Activated CD4-positive, alpha-beta T cell treated with anti-CD3 and anti-CD28 coated beads, Interleukin-2, amount 10 ng/mL, durations not matched to agents 7 days and 5 days (primary cell): ENCODE results near the gene LYRM2. TPM values are rescaled to one million over a fixed set of nuclear protein-coding genes. Genes with fewer than 3 reads are reported as not detected.

Experiments
- CTCF ChIA-PET: fragments of 350-600 bp; sonication (Branson Sonifier 250); formaldehyde crosslinking; loops from one replicate; lab custom pipeline; 2021; ENCODE audit warnings: antibody characterized with exemption; lab: Charles Lee
- POLR2A ChIA-PET: fragments of 350-600 bp; sonication (Branson Sonifier 250); formaldehyde crosslinking; loops from one replicate; lab custom pipeline; 2021; ENCODE audit warnings: antibody characterized with exemption; lab: Charles Lee
- DNase-seq: peaks from one replicate; pipeline ENCODE4 v3.0.0-alpha.2; 2020
- H3K27ac Mint-ChIP-seq: one replicate; pipeline ENCODE4 v1.8.0; 2021; ENCODE audit warnings: mild to moderate bottlenecking, moderate library complexity, mixed read lengths
- H3K27me3 Mint-ChIP-seq: one replicate; pipeline ENCODE4 v1.8.0; 2021; ENCODE audit warnings: mixed read lengths
- H3K36me3 Mint-ChIP-seq: one replicate; pipeline ENCODE4 v1.8.0; 2021; ENCODE audit warnings: low read depth, mixed read lengths
- H3K4me1 Mint-ChIP-seq: one replicate; pipeline ENCODE4 v1.8.0; 2021; ENCODE audit warnings: mixed read lengths
- H3K4me3 Mint-ChIP-seq: one replicate; pipeline ENCODE4 v1.8.0; 2021; ENCODE audit warnings: mild to moderate bottlenecking, moderate library complexity, mixed read lengths
- H3K9me3 Mint-ChIP-seq: one replicate; pipeline ENCODE4 v1.8.0; 2021; ENCODE audit warnings: mixed read lengths
- total RNA-seq, 2 experiments: library from RNA; stranded (reverse); gene quantifications; one replicate each; pipeline ENCODE4 v1.2.3, GENCODE V29; 2021

LYRM2 gene
- total RNA-seq, 2 experiments from 2014 or later = 28.0 to 32.0 TPM

DNA sequence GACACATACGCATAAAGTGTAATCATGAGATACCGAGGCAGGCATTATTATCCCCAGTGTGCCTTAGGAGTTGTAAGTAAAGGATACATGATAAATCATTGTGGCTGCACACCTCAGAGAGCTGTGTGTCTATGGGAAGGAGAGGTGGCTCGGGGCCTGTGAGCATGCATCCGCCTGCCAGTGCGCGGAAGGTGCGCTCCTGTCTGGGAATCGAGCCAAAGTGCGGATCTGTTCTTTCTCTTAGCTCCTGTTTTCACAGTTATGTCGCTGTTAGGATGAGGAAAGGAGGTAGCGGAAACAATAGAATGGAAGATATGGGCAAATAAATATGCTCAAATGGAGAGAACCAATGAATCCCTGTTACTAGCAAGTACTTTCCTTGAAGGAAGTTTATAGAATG is 107.6 kb downstream of the LYRM2 start:
- no peak overlapping the region for H3K4me3 Mint-ChIP-seq
- H3K9me3 Mint-ChIP-seq = no peaks in the 10 kb centered on the region
- ChIA-PET POLR2A (no interaction called here), CTCF (no interaction called here)
- H3K27ac Mint-ChIP-seq = no peak overlapping the region
- peaks cover 2% of the 10 kb centered on the region for H3K27me3 Mint-ChIP-seq
- DNase-seq = no peak
- peaks cover 2% of the 10 kb centered on the region for H3K4me1 Mint-ChIP-seq
- no peaks in the 10 kb centered on the region for H3K36me3 Mint-ChIP-seq

GRCh38 chr6:89528866-89529265 is 109.7 kb downstream of the LYRM2 start:
- CTCF ChIA-PET = interaction anchor here (0.6 kb wide), 1 partner anchor 137 kb away, joined by 4 read pairs; no protein-coding TSS in a partner anchor
- peaks cover 2% of the 10 kb centered on the region for H3K4me1 Mint-ChIP-seq
- H3K27me3 Mint-ChIP-seq = peaks cover 2% of the 10 kb centered on the region
- no peak overlapping the region for H3K27ac Mint-ChIP-seq
- H3K36me3 Mint-ChIP-seq = no peaks in the 10 kb centered on the region
- POLR2A ChIA-PET = no interaction called here
- H3K4me3 Mint-ChIP-seq = no peak overlapping the region
- H3K9me3 Mint-ChIP-seq = no peaks in the 10 kb centered on the region
- no peak for DNase-seq

GRCh38 chr6:89527634-89528033 is 110.9 kb downstream of the LYRM2 start:
- no peak for DNase-seq
- H3K9me3 Mint-ChIP-seq = no peaks in the 10 kb centered on the region
- no peaks in the 10 kb centered on the region for H3K27me3 Mint-ChIP-seq
- ChIA-PET POLR2A (no interaction called here), CTCF (interaction anchor here (0.6 kb wide), 1 partner anchor 107 kb away, joined by 3 read pairs; no protein-coding TSS in a partner anchor)
- peaks cover 2% of the 10 kb centered on the region for H3K4me1 Mint-ChIP-seq
- H3K4me3 Mint-ChIP-seq = no peak overlapping the region
- no peak overlapping the region for H3K27ac Mint-ChIP-seq
- H3K36me3 Mint-ChIP-seq = no peaks in the 10 kb centered on the region

GRCh38 chr6:89526563-89526869 is 112.0 kb downstream of the LYRM2 start:
- no peak for DNase-seq
- Mint-ChIP-seq H3K4me1 (peaks cover 2% of the 10 kb centered on the region), H3K36me3 (no peaks in the 10 kb centered on the region), H3K27me3 (no peaks in the 10 kb centered on the region), H3K4me3 (no peak overlapping the region), H3K9me3 (no peaks in the 10 kb centered on the region), H3K27ac (no peak overlapping the region)
- CTCF ChIA-PET = no interaction called here
- POLR2A ChIA-PET = no interaction called here

DNA sequence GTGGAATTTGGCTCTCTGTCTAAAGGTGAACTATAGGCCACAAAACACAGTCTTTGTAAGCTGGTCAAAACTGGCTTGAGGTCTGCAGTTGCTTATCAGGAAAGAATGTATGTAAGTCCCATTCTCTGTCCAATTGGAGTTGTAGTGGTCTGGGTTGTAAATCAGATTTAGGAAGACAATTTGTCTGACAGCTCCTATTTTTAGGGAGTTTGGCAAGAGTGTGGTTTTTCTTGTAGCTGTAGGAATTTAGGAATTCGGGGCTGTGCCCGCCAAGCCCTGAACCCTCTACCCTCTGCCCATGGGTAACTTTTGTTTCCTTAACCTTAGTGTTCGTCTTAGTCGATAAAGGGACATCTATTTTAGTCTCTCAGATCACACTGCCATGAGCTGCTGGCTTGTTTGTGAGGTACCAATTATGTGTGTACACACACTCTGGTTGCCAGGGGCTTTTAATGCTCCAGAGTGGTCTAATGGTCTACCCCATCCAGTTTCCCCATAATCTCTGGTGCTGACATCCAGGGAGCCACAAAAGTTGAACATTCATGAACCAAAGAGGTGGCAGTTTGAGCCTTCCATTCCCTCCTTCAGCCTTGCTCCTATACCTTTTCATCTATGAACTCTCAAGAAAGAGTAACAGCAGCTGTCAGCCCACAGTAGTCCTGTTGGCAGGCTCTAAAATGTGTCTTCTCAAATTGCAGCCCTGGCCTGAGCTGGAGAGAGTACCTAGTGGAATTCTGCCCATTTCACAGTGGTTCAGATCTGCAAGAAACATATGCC is 112.6 kb downstream of the LYRM2 start:
- H3K4me1 Mint-ChIP-seq = peaks cover 2% of the 10 kb centered on the region
- H3K9me3 Mint-ChIP-seq = no peaks in the 10 kb centered on the region
- H3K4me3 Mint-ChIP-seq = no peak overlapping the region
- H3K27ac Mint-ChIP-seq = no peak overlapping the region
- DNase-seq = no peak
- H3K36me3 Mint-ChIP-seq = no peaks in the 10 kb centered on the region
- POLR2A ChIA-PET = no interaction called here
- no peaks in the 10 kb centered on the region for H3K27me3 Mint-ChIP-seq
- CTCF ChIA-PET = interaction anchor here (0.5 to 0.9 kb wide), 3 partner anchors 9 to 23 kb away, joined by 3 read pairs; no protein-coding TSS in a partner anchor

- no peaks in the 10 kb centered on the region for H3K9me3 Mint-ChIP-seq
- no peaks in the 10 kb centered on the region for H3K27me3 Mint-ChIP-seq
- no peak overlapping the region for H3K4me3 Mint-ChIP-seq
- POLR2A ChIA-PET = no interaction called here
- H3K27ac Mint-ChIP-seq = no peak overlapping the region
- H3K4me1 Mint-ChIP-seq = peaks cover 2% of the 10 kb centered on the region
- no peaks in the 10 kb centered on the region for H3K36me3 Mint-ChIP-seq
- DNase-seq = no peak
- CTCF ChIA-PET = interaction anchor here (1.6 kb wide), 1 partner anchor 13 kb away, joined by 3 read pairs; no protein-coding TSS in a partner anchor
Measured at GRCh38 chr6:89522778-89523177, 115.8 kb downstream of the LYRM2 start.

DNA sequence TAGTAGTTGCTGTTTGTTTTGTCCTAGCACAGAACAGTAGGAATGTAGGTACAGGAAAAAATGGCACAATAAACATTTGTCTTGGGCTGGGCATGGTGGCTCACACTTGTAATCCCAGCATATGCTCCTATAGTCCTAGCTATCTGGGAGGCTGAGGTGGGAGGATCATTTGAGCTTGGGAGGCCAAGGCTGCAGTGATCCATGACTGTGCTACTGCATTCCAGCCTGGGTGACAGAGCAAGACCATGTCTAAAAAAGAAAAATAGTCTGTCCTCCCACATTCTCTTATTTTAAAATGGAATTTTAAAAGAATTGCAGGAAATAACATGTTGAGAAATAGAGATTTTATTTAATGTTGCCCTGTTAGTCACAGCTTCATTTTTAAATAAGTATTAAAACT is 117.8 kb downstream of the LYRM2 start:
- no peaks in the 10 kb centered on the region for H3K9me3 Mint-ChIP-seq
- no peak for DNase-seq
- no peaks in the 10 kb centered on the region for H3K4me1 Mint-ChIP-seq
- no peaks in the 10 kb centered on the region for H3K36me3 Mint-ChIP-seq
- CTCF ChIA-PET = no interaction called here
- H3K27ac Mint-ChIP-seq = no peak overlapping the region
- POLR2A ChIA-PET = no interaction called here
- H3K4me3 Mint-ChIP-seq = no peak overlapping the region
- no peaks in the 10 kb centered on the region for H3K27me3 Mint-ChIP-seq

GRCh38 chr6:89518352-89519055 is 120.0 kb downstream of the LYRM2 start:
- ChIA-PET POLR2A (no interaction called here), CTCF (interaction anchor here (0.6 to 0.7 kb wide), 2 partner anchors 31 to 375 kb away, joined by 3 to 4 read pairs; no protein-coding TSS in a partner anchor)
- H3K9me3 Mint-ChIP-seq = no peaks in the 10 kb centered on the region
- H3K27me3 Mint-ChIP-seq = no peaks in the 10 kb centered on the region
- no peaks in the 10 kb centered on the region for H3K36me3 Mint-ChIP-seq
- H3K27ac Mint-ChIP-seq = no peak overlapping the region
- H3K4me1 Mint-ChIP-seq = no peaks in the 10 kb centered on the region
- no peak for DNase-seq
- H3K4me3 Mint-ChIP-seq = no peak overlapping the region

Other genes starting within 250 kb of the LYRM2 start
- gene RRAGD, start 226.5 kb downstream of the LYRM2 start, total RNA-seq = 1 to 10 TPM; 8.8 TPM
- 1 to 10 TPM; 3.3 to 4.8 TPM for gene ANKRD6, start 205.6 kb downstream of the LYRM2 start, total RNA-seq
- 10 to 100 TPM; 53.8 to 56.8 TPM for gene MDN1, start 181.0 kb upstream of the LYRM2 start, total RNA-seq
- gene CASP8AP2, start 191.1 kb upstream of the LYRM2 start, total RNA-seq = 10 to 100 TPM; 45.1 to 49.6 TPM